K562 (cell line): ENCODE measurements around the gene PELI3. TPM values are rescaled to one million over a fixed set of nuclear protein-coding genes. Genes with fewer than 3 reads are reported as not detected.

Source experiments
- ATAC-seq: fragments of 200-7000 bp; cut with Tn5 transposase; 3 replicates; pipeline ENCODE4 v1.9.1; 2020; ENCODE audit warnings: moderate library complexity
- BruUV-seq: library from RNA; stranded (reverse); fragments of 400-500 nt; replicated peaks from 2 replicates; lab custom pipeline; 2021; lab: Mats Ljungman, UMichigan
- CTCF ChIA-PET: fragments of 300-600 bp; formaldehyde crosslinking; extraction: SDS; loops from one replicate; lab custom pipeline; 2021; ENCODE audit warnings: low intra/inter-chr PET ratio; lab: Yijun Ruan, JAX
- POLR2A ChIA-PET: fragments of 300-600, 350-650 bp; sonication (Branson Sonifier 250); formaldehyde crosslinking; extraction: SDS; loops from one replicate; lab custom pipeline; 2021; ENCODE audit warnings: antibody characterized with exemption, inconsistent platforms; lab: Yijun Ruan, JAX
- DNase-seq, 4 experiments: peaks; one replicate each; pipeline versions ENCODE4 v3.0.0 to v3.0.0-alpha.2; 2011 to 2018; ENCODE audit warnings: low spot score in 3 of 4, mixed read lengths in 3 of 4; ENCODE audit errors: extremely low read depth in 1 of 4
- FAIRE-seq: peaks from 2 replicates; lab custom pipeline; 2011; peaks lifted over from hg19 to GRCh38; lab: Jason Lieb, UNC
- H2AFZ ChIP-seq: 2 replicates; pipeline ENCODE4 v1.6.0; 2011; ENCODE audit warnings: low read depth, low read length, control low read depth, inconsistent platforms
- H3K27ac ChIP-seq: fragments of 200-600 bp; 3 replicates; pipeline ENCODE4 v1.8.0; 2011; ENCODE audit warnings: low read depth, mild to moderate bottlenecking, control low read depth, inconsistent platforms, low read length, moderate library complexity, mixed read lengths; ENCODE audit errors: extremely low read depth
- H3K27me3 ChIP-seq, 2 experiments: fragments of 300-600 bp in 1 of 2; 2 replicates in 1 of 2; 3 replicates in 1 of 2; pipeline versions ENCODE4 v1.6.0 to v1.8.0; 2011; ENCODE audit warnings: inconsistent platforms in 2 of 2, low read length in 2 of 2, mild to moderate bottlenecking in 1 of 2, mixed read lengths in 1 of 2, moderate library complexity in 1 of 2; ENCODE audit not compliant: control insufficient read depth in 2 of 2, insufficient read depth in 2 of 2
- H3K36me3 ChIP-seq: fragments of 300-600 bp; 3 replicates; pipeline ENCODE4 v1.8.0; 2011; ENCODE audit warnings: mild to moderate bottlenecking, low read length, inconsistent platforms; ENCODE audit not compliant: control insufficient read depth, insufficient read depth
- H3K4me1 ChIP-seq, 2 experiments: fragments of 200-600 bp in 1 of 2; replicated peaks in 1 of 2; 2 replicates in 1 of 2; 3 replicates in 1 of 2; pipeline versions ENCODE4 v1.5.1 to v1.8.0; 2011; ENCODE audit warnings: inconsistent platforms in 2 of 2, low read length in 2 of 2, mild to moderate bottlenecking in 1 of 2, mixed read lengths in 1 of 2, moderate library complexity in 1 of 2; ENCODE audit not compliant: control insufficient read depth in 2 of 2, insufficient read depth in 2 of 2
- H3K4me2 ChIP-seq: 2 replicates; pipeline ENCODE4 v1.6.1; 2011; ENCODE audit warnings: low read length, control low read depth, inconsistent platforms, mixed read lengths; ENCODE audit not compliant: insufficient read depth
- H3K4me3 ChIP-seq: fragments of 200-600 bp; sonication (generic), shearing (Covaris generic); 2 replicates; pipeline ENCODE4 v1.5.1; 2016; ENCODE audit warnings: control low read depth, inconsistent platforms
- H3K79me2 ChIP-seq: fragments of 200-600 bp; 3 replicates; pipeline ENCODE4 v1.8.0; 2011; ENCODE audit warnings: low read length, inconsistent platforms; ENCODE audit not compliant: control insufficient read depth, insufficient read depth
- H3K9ac ChIP-seq, 2 experiments: 2 replicates each; pipeline versions ENCODE4 v1.6.0 to v1.6.1; 2011; ENCODE audit warnings: low read depth in 2 of 2, low read length in 2 of 2, control low read depth in 1 of 2, inconsistent platforms in 1 of 2, mild to moderate bottlenecking in 1 of 2, mixed read lengths in 1 of 2; ENCODE audit not compliant: insufficient read depth in 1 of 2
- H3K9me1 ChIP-seq: one replicate; pipeline ENCODE4 v1.6.0; 2011; ENCODE audit warnings: inconsistent platforms, mild to moderate bottlenecking, low read length, moderate library complexity; ENCODE audit not compliant: control insufficient read depth, insufficient read depth
- H3K9me3 ChIP-seq: replicated peaks from 2 replicates; pipeline ENCODE4 v1.5.1; 2011; ENCODE audit warnings: low read depth, low read length, inconsistent platforms; ENCODE audit not compliant: control insufficient read depth, insufficient read depth
- H4K20me1 ChIP-seq: replicated peaks from 2 replicates; pipeline ENCODE4 v1.6.1; 2011; ENCODE audit warnings: low read length, inconsistent platforms, mixed read lengths; ENCODE audit not compliant: control insufficient read depth, insufficient read depth
- ATF6 ChIP-seq: sonication (generic); formaldehyde crosslinking; IDR thresholded peaks from 2 replicates; pipeline ENCODE4 v1.4.0; 2020; ENCODE audit warnings: mild to moderate bottlenecking, missing genetic modification reagents
- BHLHE40 ChIP-seq: IDR thresholded peaks from 2 replicates; pipeline ENCODE4 v1.6.1; 2011; ENCODE audit warnings: low read length, improper control_type of control experiment
- CREB1 ChIP-seq, 2 experiments: sonication (generic) in 1 of 2; formaldehyde crosslinking in 1 of 2; IDR thresholded peaks; 2 replicates each; pipeline versions ENCODE4 v1.6.1 to v1.8.0; 2012 to 2022; ENCODE audit warnings: inconsistent platforms in 1 of 2, mild to moderate bottlenecking in 1 of 2, missing genetic modification reagents in 1 of 2, moderate library complexity in 1 of 2
- GTF2E2 ChIP-seq: fragments of 200-800 bp; sonication (Bioruptor generic); IDR thresholded peaks from 2 replicates; pipeline ENCODE4 v1.6.1; 2016; ENCODE audit warnings: missing genetic modification characterization, missing compliant biosample characterization
- IRF2 ChIP-seq: sonication (generic); formaldehyde crosslinking; IDR thresholded peaks from 2 replicates; pipeline ENCODE4 v1.8.1; 2022; ENCODE audit warnings: mild to moderate bottlenecking, missing genetic modification reagents
- JUN ChIP-seq, 2 experiments: sonication (generic) in 1 of 2; formaldehyde crosslinking in 1 of 2; IDR thresholded peaks; 2 replicates each; pipeline versions ENCODE4 v1.6.1 to v1.8.0; 2012 to 2022; ENCODE audit warnings: borderline replicate concordance in 2 of 2, mild to moderate bottlenecking in 2 of 2, improper control_type of control experiment in 1 of 2, low read depth in 1 of 2, low read length in 1 of 2, missing genetic modification reagents in 1 of 2
- MAX ChIP-seq: sonication (generic); formaldehyde crosslinking; IDR thresholded peaks from 2 replicates; pipeline ENCODE4 v1.9.0; 2022; ENCODE audit warnings: mild to moderate bottlenecking, missing genetic modification reagents
- NCOA4 ChIP-seq: fragments of 450-650 bp; IDR thresholded peaks from 2 replicates; pipeline ENCODE4 v1.6.1; 2018; ENCODE audit warnings: mild to moderate bottlenecking; ENCODE audit not compliant: partially characterized antibody
- PHB2 ChIP-seq: fragments of 450-650 bp; IDR thresholded peaks from 2 replicates; pipeline ENCODE4 v1.6.1; 2017; ENCODE audit warnings: low read depth
- PML ChIP-seq: IDR thresholded peaks from 2 replicates; pipeline ENCODE4 v1.6.1; 2012; ENCODE audit warnings: low read length, inconsistent platforms
- POLR2H ChIP-seq: IDR thresholded peaks from 2 replicates; pipeline ENCODE4 v1.6.1; 2016; ENCODE audit warnings: missing genetic modification characterization, low read depth, mild to moderate bottlenecking, control low read depth, missing compliant biosample characterization, moderate library complexity
- RAD51 ChIP-seq: fragments of 450-650 bp; IDR thresholded peaks from 2 replicates; pipeline ENCODE4 v1.7.1; 2016; ENCODE audit warnings: low read depth, mild to moderate bottlenecking, borderline replicate concordance
- SMARCE1 ChIP-seq: fragments of 450-650 bp; IDR thresholded peaks from 2 replicates; pipeline ENCODE4 v1.7.1; 2016; ENCODE audit warnings: mild to moderate bottlenecking
- SP1 ChIP-seq: sonication (generic); formaldehyde crosslinking; IDR thresholded peaks from 2 replicates; pipeline ENCODE4 v1.8.1; 2022; ENCODE audit warnings: mild to moderate bottlenecking, missing genetic modification reagents
- STAT5A ChIP-seq: IDR thresholded peaks from 2 replicates; pipeline ENCODE4 v1.6.1; 2012; ENCODE audit warnings: low read length, inconsistent platforms, borderline replicate concordance
- TAF7 ChIP-seq: fragments of 450-650 bp; IDR thresholded peaks from 2 replicates; pipeline ENCODE4 v1.6.1; 2016; ENCODE audit warnings: missing genetic modification characterization, missing compliant biosample characterization
- TEAD1 ChIP-seq, 2 experiments: fragments of 450-650 bp in 1 of 2; sonication (generic) in 1 of 2; formaldehyde crosslinking; IDR thresholded peaks; 2 replicates each; pipeline versions ENCODE4 v1.4.0 to v1.8.0; 2020 to 2022; ENCODE audit warnings: mild to moderate bottlenecking in 2 of 2, missing genetic modification reagents in 1 of 2
- XRCC5 ChIP-seq: fragments of 200-400 bp; formaldehyde crosslinking; IDR thresholded peaks from 2 replicates; pipeline ENCODE4 v1.6.1; 2017; ENCODE audit warnings: low read depth, mild to moderate bottlenecking, low read length
- ZNF253 ChIP-seq: fragments of 250-450 bp; sonication (Bioruptor Pico); conservative IDR thresholded peaks from 2 replicates; pipeline ENCODE4 v1.6.1; 2021; ENCODE audit warnings: mild to moderate bottlenecking
- ZNF707 ChIP-seq: fragments of 250-450 bp; sonication (Bioruptor Pico); conservative IDR thresholded peaks from 2 replicates; pipeline ENCODE4 v1.8.0; 2022; ENCODE audit warnings: inconsistent platforms, mild to moderate bottlenecking, moderate library complexity
- WGBS: fragments of 100-300 bp; shearing (Covaris generic); methylation state at CpG from one replicate; pipeline ENCODE4 v1.1.6; 2016; ENCODE audit warnings: low coverage, mixed read lengths; ENCODE audit not compliant: insufficient coverage; ENCODE audit errors: missing lambda C conversion rate; 5-methylcytosine and 5-hydroxymethylcytosine counted together
- in situ Hi-C: fragments of 300-500 bp; cut with MboI; formaldehyde crosslinking; loops from 4 replicates; pipeline ENCODE4 v1.15.0; 2018; ENCODE audit warnings: inconsistent platforms, mixed read lengths
- intact Hi-C: fragments of 100-400 bp; cut with micrococcal nuclease; formaldehyde crosslinking; loops from 2 replicates; pipeline ENCODE4 v1.14.2; 2022
- polyA plus RNA-seq, 8 experiments: library from polyadenylated mRNA; depleted of rRNA in 4 of 8; stranded (reverse) in 5 of 8; unstranded in 3 of 8; fragments of >200 nt; fragmentation: Nextera tagmentation in 2 of 8; fragmentation: Illumina TruSeq in 1 of 8; extraction: Ambion mirVana in 2 of 8; extraction: Trizol in 1 of 8; gene quantifications; 2 replicates each; pipeline versions ENCODE4 v1.2.1 to v1.2.3, GENCODE V29; 2011 to 2014; ENCODE audit warnings: inconsistent platforms in 1 of 8, missing spikeins in 1 of 8
- total RNA-seq, 7 experiments: library from RNA; depleted of rRNA in 6 of 7; stranded (reverse); fragments of >200 nt in 6 of 7; fragmentation: Illumina TruSeq in 2 of 7; extraction: Trizol in 2 of 7; gene quantifications; 2 replicates each; pipeline versions ENCODE4 v1.2.1 to v1.2.3, GENCODE V29; 2011 to 2021; ENCODE audit warnings: low replicate concordance in 1 of 7

Gene PELI3
- total and polyA plus RNA-seq, 9 of the 15 experiments (the other 6 are each of a cell fraction or from before 2014, with no cell fraction given): 0.17 to 4.2 (median 1.9) TPM

- peaks cover 12% of the 10 kb centered on the region; the same call in 2 of the 3 replicates for H3K79me2 ChIP-seq
- POLR2A ChIA-PET: interaction anchor here (0.6 to 2.2 kb wide), 18 partner anchors 8 to 428 kb away, joined by 3 to 18 read pairs (median 4); partner anchors contain the start of genes BBS1, MRPL11, PELI3 and RBM4
- H3K9ac ChIP-seq: peak overlapping the region; percentile 92 to 95
- no peaks in the 10 kb centered on the region for H3K9me1 ChIP-seq
- H3K4me1 ChIP-seq: peaks cover 3 to 31% of the 10 kb centered on the region in 2 experiments; a peak in 4 of 5 replicates
- peak; percentile 39 to 50 (median 46) for DNase-seq
- peaks cover 9% of the 10 kb centered on the region; the same call in 1 of the 2 replicates for H4K20me1 ChIP-seq
- in situ Hi-C loops (no loop called here), intact Hi-C loops (loop anchor here (1.0 to 5.0 kb wide), 3 partner anchors 40 to 198 kb away; partner anchors contain the start of gene RBM4B)
- H3K9me3 ChIP-seq: no peaks in the 10 kb centered on the region
- peak overlapping the region; percentile 65 for H3K4me3 ChIP-seq
- H2AFZ ChIP-seq: peak overlapping the region; percentile 97
- H3K36me3 ChIP-seq: peaks cover 20% of the 10 kb centered on the region; the same call in 2 of the 3 replicates
- WGBS: 2% methylated on average over 32 of the region's 34 CpGs
- H3K27me3 ChIP-seq: no peaks in the 10 kb centered on the region
- CTCF ChIA-PET: interaction anchor here (2.0 to 4.2 kb wide), 2 partner anchors 72 to 93 kb away, joined by 5 to 50 read pairs; no protein-coding TSS in a partner anchor
- peak; percentile 63 for ATAC-seq
- peak overlapping the region; percentile 87 for H3K4me2 ChIP-seq
- peak overlapping the region; percentile 92 for H3K27ac ChIP-seq
- FAIRE-seq: no peak
- TSS peak; percentile 90 for BruUV-seq
- TF ChIP-seq MAX (CRISPR knock-in tag) (no peak), STAT5A (no peak), XRCC5 (0 out of 2 replicates have a peak, but pooled peaks have one; percentile 4), JUN (IDR thresholded peaks at IDR 0.05; ENCODE audit: borderline replicate concordance, low read depth, low read length) (no peak), JUN (CRISPR knock-in tag; IDR thresholded peaks at IDR 0.05; ENCODE audit: borderline replicate concordance) (peak; percentile 81; the same call in 1 of the 2 replicates), RAD51 (no peak), PML (no peak), POLR2H (tag) (no peak), CREB1 (IDR thresholded peaks at IDR 0.05) (no peak), CREB1 (CRISPR knock-in tag; IDR thresholded peaks at IDR 0.05) (no peak), IRF2 (CRISPR knock-in tag) (no peak), ZNF707 (CRISPR knock-in tag) (no peak), TAF7 (0 out of 2 replicates have a peak, but pooled peaks have one; percentile 15), SMARCE1 (no peak; the same call in 1 of the 2 replicates), BHLHE40 (0 out of 2 replicates have a peak, but pooled peaks have one; percentile 32), ZNF253 (no peak), NCOA4 (no peak), PHB2 (no peak), GTF2E2 (tag) (peak; percentile 31), SP1 (CRISPR knock-in tag) (no peak), ATF6 (CRISPR knock-in tag) (peak; percentile 74; the same call in 1 of the 2 replicates), TEAD1 (CRISPR knock-in tag; IDR thresholded peaks at IDR 0.05) (0 out of 4 replicates have a peak, but pooled peaks of 1 of the 2 experiments have one; percentile 3)
These were observed 12.8 kb downstream of the PELI3 start for GRCh38 chr11:66479394-66480116.
